GM19025 (cell line): ENCODE data around the gene CDCP1.
"Not testable (repeated sequence)": the region's sequence is repeated elsewhere in the genome, so short reads cannot be mapped to it uniquely, and the experiment has no call there.

ENCODE experiments used
- ATAC-seq: cut with Tn5 transposase; IDR thresholded peaks from one replicate; pipeline ENCODE4 v1.9.1; 2021; ENCODE audit warnings: mild to moderate bottlenecking, low read depth, moderate library complexity; ENCODE audit not compliant: unreplicated experiment

The CDCP1 gene

DNA sequence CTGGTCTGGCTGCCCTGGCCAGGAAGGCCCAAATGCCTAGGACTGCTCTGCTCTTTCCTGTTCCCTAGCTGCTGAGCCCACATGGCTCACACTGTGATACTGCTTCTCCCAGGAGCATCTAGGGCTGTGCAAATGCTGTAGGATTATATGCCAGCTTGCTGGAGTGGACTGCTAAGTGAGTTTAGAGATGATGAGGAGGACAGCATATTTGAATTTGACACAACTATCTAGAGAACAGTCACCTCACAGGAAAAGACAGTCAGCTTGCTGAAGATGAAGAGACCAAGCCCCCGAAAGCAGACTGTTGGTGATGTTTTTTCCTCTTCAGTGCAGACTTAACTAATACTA lies 80.8 kb downstream of the CDCP1 start:
- ATAC-seq = no peak

- ATAC-seq = no peak
Measured at GRCh38 chr3:45064512-45065372, 81.4 kb downstream of the CDCP1 start.

- ATAC-seq = no peak
Measured at GRCh38 chr3:45062697-45063070, 83.5 kb downstream of the CDCP1 start.

GRCh38 chr3:45060165-45060892 lies 85.8 kb downstream of the CDCP1 start:
- ATAC-seq = no peak

DNA sequence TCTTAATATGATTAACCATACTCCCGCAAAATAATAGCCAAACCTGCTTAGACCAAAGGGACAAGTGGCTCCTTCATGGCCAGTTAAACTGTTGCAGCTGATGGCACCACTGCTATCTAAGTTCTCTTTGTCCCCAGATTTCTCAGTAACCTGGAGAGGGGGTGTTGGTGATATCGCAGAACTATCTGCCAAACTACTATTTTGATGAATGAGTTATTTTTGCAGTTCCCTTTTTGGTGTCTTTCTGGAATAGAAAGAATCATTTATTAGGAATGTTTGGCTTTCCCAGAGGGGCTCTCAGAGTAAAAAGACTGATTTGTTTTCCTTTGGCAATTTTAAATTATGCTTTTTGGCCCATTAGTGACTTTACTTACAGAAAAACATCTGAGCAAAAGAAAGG lies 87.0 kb downstream of the CDCP1 start:
- ATAC-seq = no peak

DNA sequence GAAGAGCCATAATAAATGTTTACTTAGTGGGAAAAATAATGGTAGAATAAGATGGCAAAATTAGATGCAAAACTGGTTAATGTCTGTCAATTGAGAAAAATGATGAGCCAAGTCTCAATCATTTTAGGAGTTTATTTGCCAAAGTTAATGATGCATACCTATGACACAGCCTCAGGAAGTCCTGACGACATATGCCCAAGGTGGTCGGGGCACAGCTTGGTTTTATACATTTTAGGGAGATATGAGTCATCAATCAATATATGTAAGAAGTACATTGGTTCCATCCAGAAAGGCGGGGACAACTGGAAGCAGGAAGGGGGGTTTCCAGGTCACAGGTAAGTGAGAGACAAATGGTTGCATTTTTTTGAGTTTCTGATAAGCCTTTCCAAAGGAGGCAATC lies 88.6 kb downstream of the CDCP1 start:
- no peak for ATAC-seq

GRCh38 chr3:45056608-45057301 lies 89.4 kb downstream of the CDCP1 start:
- ATAC-seq = no peak

GRCh38 chr3:45055411-45056143 lies 90.6 kb downstream of the CDCP1 start:
- ATAC-seq = no peak

GRCh38 chr3:45055032-45055410 lies 91.2 kb downstream of the CDCP1 start:
- ATAC-seq = no peak

- ATAC-seq = no peak
Measured at GRCh38 chr3:45054196-45054857, 91.9 kb downstream of the CDCP1 start.

DNA sequence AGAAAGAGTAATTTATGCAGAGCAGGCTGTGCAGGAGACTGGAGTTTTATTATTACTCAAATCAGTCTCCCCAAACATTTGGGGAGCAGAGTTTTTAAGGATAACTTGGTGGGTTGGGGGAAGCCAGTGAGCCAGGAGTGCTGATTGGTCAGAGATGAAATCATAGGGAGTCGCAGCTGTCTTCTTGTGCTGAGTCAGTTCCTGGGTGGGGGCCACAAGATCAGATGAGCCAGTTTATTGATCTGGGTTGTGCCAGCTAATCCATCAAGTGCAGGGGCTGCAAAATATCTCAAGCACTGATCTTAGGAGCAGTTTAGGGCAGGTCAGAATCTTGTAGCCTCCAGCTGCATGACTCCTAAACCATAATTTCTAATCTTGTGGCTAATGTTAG lies 92.4 kb downstream of the CDCP1 start:
- not testable (repeated sequence) for ATAC-seq

DNA sequence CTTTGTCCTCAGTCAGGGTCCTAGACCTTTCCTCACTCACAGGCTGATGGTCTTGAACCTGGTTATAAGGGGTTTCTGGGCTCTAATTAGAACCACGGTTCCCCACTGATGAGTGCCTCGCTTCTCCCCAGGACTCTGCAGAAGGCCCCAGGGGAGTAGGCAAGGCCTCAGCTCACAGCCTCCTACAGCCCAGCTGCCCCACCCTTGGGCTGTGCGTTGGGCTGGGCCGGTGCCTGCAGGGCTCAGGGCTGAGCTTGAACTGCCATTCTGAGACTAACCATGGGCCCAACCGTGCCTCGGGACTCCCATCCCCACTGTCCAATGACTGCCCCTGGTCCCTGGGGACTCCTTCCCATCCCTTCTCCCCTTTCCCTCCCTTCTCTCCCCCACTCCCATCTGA lies 94.5 kb downstream of the CDCP1 start:
- ATAC-seq = no peak

GRCh38 chr3:45049807-45050206 lies 96.4 kb downstream of the CDCP1 start:
- ATAC-seq = no peak

DNA sequence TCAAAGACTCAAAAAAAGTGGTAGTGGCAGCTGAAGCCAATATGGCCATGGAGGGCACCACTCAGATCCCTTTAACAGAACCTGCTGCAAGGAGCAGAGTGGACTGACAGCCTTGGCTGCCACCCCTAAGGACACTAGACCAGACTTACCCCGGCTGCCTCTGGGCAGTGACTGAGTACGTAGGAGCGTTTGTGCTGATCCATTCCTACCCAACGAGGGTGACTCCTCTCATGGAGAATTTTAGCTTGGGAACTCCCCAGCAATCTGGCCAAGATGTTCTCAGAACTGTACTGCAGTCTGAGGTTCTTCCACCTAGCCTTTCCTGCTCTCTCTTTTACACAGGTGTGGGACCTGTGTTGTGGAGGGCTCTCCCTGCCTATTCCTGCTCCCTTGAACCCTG lies 97.9 kb downstream of the CDCP1 start:
- no peak for ATAC-seq

DNA sequence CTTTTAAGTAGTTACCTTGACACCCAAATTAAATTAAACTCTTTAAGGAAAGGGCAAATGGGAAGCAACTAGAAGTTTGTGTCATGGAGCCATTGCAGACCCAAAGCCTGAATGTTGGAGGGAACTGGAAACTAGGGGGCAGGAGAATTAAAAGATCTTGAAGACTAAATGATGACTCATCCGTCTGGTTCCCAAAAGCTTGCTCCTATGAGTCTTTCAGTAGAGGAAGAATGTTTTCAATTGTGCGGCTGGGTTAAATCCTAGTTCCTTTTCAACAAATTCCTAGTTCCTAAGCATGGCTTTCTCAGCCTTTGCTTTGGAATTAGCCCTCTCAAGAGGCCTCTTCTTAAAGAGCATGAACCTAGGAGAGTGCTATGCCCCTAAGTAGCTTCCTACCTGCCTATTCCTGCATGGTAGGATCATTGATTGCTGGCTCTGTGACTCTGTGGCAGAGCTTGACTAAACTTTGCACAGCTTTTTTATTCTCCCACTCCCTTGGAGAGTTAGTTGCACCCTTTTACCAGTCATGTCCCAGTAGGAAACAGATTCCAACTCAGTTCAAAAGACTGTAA lies 102.4 kb downstream of the CDCP1 start:
- no peak for ATAC-seq

GRCh38 chr3:45042162-45042561 lies 104.0 kb downstream of the CDCP1 start:
- no peak for ATAC-seq

- ATAC-seq = no peak
Measured at GRCh38 chr3:45041666-45042065, 104.5 kb downstream of the CDCP1 start.

GRCh38 chr3:45037720-45038455 lies 108.3 kb downstream of the CDCP1 start:
- ATAC-seq = peak; percentile 58
